GM10847 (cell line): Measurements from ENCODE around the gene GNB1.

ENCODE experiments used
- POLR2A ChIP-seq: IDR thresholded peaks from 2 replicates; pipeline ENCODE4 v1.6.1; 2011; ENCODE audit not compliant: insufficient read length; ENCODE audit errors: extremely low read depth

Gene GNB1

GRCh38 chr1:1867164-1867563 lies 23.7 kb downstream of the GNB1 start:
- no peak for TF ChIP-seq POLR2A

- TF ChIP-seq POLR2A, result no peak
Measured at GRCh38 chr1:1862905-1863547, 27.9 kb downstream of the GNB1 start.

GRCh38 chr1:1861339-1861730 lies 29.6 kb downstream of the GNB1 start:
- no peak for TF ChIP-seq POLR2A

- no peak for TF ChIP-seq POLR2A
Measured at GRCh38 chr1:1858382-1859086, 32.4 kb downstream of the GNB1 start.

GRCh38 chr1:1857096-1857703 lies 33.7 kb downstream of the GNB1 start:
- no peak for TF ChIP-seq POLR2A

GRCh38 chr1:1853593-1854257 lies 37.2 kb downstream of the GNB1 start:
- no peak for TF ChIP-seq POLR2A

GRCh38 chr1:1852619-1853414 lies 38.1 kb downstream of the GNB1 start:
- TF ChIP-seq POLR2A, result no peak

GRCh38 chr1:1847890-1848289 lies 43.0 kb downstream of the GNB1 start:
- no peak for TF ChIP-seq POLR2A

- no peak for TF ChIP-seq POLR2A
Measured at GRCh38 chr1:1847061-1847850, 43.6 kb downstream of the GNB1 start.

- TF ChIP-seq POLR2A, result no peak
Measured at GRCh38 chr1:1846386-1846918, 44.4 kb downstream of the GNB1 start.

GRCh38 chr1:1842360-1843146 lies 48.3 kb downstream of the GNB1 start:
- TF ChIP-seq POLR2A, result no peak

- no peak for TF ChIP-seq POLR2A
Measured at GRCh38 chr1:1841575-1841995, 49.3 kb downstream of the GNB1 start.

- no peak for TF ChIP-seq POLR2A
Measured at GRCh38 chr1:1839311-1839965, 51.4 kb downstream of the GNB1 start.
